ENCODE data around the gene ASTL. TPM values are rescaled to one million over a fixed set of nuclear protein-coding genes. Genes with fewer than 3 reads are reported as not detected.

The ASTL gene
- total RNA-seq, 1 experiment from 2014 or later = 0.79 TPM

- H3K9me3 Mint-ChIP-seq = no peaks in the 10 kb centered on the region
- TF ChIP-seq CREM (CRISPR knock-in tag; IDR thresholded peaks at IDR 0.05) = no peak
- TF ChIP-seq SOX15 (CRISPR knock-in tag; IDR thresholded peaks at IDR 0.05) = no peak
- TF ChIP-seq ZBTB43 (CRISPR knock-in tag; IDR thresholded peaks at IDR 0.05) = no peak
- TF ChIP-seq, protein P1, sequence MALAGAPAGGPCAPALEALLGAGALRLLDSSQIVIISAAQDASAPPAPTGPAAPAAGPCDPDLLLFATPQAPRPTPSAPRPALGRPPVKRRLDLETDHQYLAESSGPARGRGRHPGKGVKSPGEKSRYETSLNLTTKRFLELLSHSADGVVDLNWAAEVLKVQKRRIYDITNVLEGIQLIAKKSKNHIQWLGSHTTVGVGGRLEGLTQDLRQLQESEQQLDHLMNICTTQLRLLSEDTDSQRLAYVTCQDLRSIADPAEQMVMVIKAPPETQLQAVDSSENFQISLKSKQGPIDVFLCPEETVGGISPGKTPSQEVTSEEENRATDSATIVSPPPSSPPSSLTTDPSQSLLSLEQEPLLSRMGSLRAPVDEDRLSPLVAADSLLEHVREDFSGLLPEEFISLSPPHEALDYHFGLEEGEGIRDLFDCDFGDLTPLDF (CRISPR knock-in tag; IDR thresholded peaks at IDR 0.05) = no peak
- TF ChIP-seq PRRX2 (CRISPR knock-in tag; IDR thresholded peaks at IDR 0.05) = no peak
- H3K27me3 Mint-ChIP-seq (ENCODE audit: low read depth) = peaks cover 4% of the 10 kb centered on the region; the same call in 1 of the 2 replicates
- ChIA-PET POLR2A (no interaction called here), CTCF (no interaction called here)
- H3K36me3 Mint-ChIP-seq = no peaks in the 10 kb centered on the region
- no peak overlapping the region for H3K27ac Mint-ChIP-seq
- no peak overlapping the region for H3K4me3 Mint-ChIP-seq
- DNase-seq (ENCODE audit: low spot score) (no peak), ATAC-seq (no peak)
- peaks cover 19% of the 10 kb centered on the region for H3K4me1 Mint-ChIP-seq
Measured at GRCh38 chr2:96097441-96097840, 40.9 kb downstream of the ASTL start.

DNA sequence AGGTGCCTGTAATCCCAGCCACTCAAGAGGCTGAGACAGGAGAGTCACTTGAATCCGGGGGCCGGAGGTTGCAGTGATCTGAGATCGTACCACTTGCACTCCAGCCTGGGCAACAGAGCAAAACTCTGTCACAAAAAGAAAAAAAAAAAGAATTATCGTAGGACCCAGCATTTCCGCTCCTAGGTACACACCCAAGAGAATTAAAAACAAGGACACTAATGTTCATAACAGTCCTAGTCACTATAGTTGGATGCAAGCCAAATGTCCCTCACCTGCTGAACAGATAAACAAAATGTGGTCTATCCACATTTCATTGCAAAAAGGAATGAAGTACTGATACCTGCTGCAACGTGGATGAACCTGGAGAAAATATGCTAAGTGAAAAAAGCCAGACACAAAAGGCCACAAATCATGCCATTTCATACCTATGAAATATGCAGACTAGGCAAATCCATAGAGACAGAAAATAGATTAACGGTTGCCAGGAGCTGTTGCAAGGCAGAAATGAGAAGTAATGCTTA is 43.1 kb downstream of the ASTL start:
- ChIA-PET POLR2A (no interaction called here), CTCF (no interaction called here)
- TF ChIP-seq FOXP4 (CRISPR knock-in tag; IDR thresholded peaks at IDR 0.05) (no peak), TEAD4 (CRISPR knock-in tag; IDR thresholded peaks at IDR 0.05) (no peak), ERG (CRISPR knock-in tag; IDR thresholded peaks at IDR 0.05) (no peak), NFATC4 (CRISPR knock-in tag; IDR thresholded peaks at IDR 0.05) (no peak), GRHL2 (CRISPR knock-in tag; IDR thresholded peaks at IDR 0.05; ENCODE audit: insufficient replicate concordance, severe bottlenecking) (no peak), MAX (CRISPR knock-in tag; IDR thresholded peaks at IDR 0.05) (no peak)
- TF ChIP-seq, protein P2, sequence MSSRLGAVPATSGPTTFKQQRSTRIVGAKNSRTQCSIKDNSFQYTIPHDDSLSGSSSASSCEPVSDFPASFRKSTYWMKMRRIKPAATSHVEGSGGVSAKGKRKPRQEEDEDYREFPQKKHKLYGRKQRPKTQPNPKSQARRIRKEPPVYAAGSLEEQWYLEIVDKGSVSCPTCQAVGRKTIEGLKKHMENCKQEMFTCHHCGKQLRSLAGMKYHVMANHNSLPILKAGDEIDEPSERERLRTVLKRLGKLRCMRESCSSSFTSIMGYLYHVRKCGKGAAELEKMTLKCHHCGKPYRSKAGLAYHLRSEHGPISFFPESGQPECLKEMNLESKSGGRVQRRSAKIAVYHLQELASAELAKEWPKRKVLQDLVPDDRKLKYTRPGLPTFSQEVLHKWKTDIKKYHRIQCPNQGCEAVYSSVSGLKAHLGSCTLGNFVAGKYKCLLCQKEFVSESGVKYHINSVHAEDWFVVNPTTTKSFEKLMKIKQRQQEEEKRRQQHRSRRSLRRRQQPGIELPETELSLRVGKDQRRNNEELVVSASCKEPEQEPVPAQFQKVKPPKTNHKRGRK (CRISPR knock-in tag; IDR thresholded peaks at IDR 0.05; ENCODE audit: borderline replicate concordance) = no peak
- Mint-ChIP-seq H3K27me3 (ENCODE audit: low read depth) (peaks cover 4% of the 10 kb centered on the region; the same call in 1 of the 2 replicates), H3K9me3 (no peaks in the 10 kb centered on the region), H3K27ac (no peak overlapping the region), H3K4me1 (peaks cover 31% of the 10 kb centered on the region), H3K36me3 (no peaks in the 10 kb centered on the region), H3K4me3 (no peak overlapping the region)
- ATAC-seq = no peak
- no peak for DNase-seq (ENCODE audit: low spot score)

DNA sequence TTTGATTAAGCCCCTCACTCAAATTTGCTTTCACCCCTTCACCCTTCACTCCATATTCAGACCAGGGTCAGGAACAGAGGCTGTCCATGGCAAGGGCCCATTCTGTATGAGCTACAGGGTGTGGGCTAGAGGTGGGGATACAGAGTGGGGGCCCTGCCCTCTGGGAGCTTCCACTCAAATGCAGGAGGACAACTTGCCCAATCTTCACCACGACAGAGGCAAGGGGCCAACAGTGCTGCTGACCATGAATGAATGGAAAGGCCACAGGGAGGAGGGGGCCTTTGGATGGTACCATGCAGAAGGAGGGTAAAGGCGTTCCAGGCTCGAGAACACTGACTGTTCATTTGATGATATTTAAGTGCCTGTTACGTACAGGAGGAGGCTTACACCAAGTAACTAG is 44.8 kb downstream of the ASTL start:
- Mint-ChIP-seq H3K4me3 (no peak overlapping the region), H3K9me3 (no peaks in the 10 kb centered on the region), H3K36me3 (no peaks in the 10 kb centered on the region), H3K4me1 (peaks cover 25% of the 10 kb centered on the region), H3K27me3 (ENCODE audit: low read depth) (peaks cover 4% of the 10 kb centered on the region; the same call in 1 of the 2 replicates), H3K27ac (no peak overlapping the region)
- ChIA-PET CTCF (interaction anchor here (0.8 kb wide), 1 partner anchor 15 kb away, joined by 3 read pairs; no protein-coding TSS in a partner anchor), POLR2A (interaction anchor here (1.4 kb wide), 1 partner anchor 15 kb away, joined by 3 read pairs; no protein-coding TSS in a partner anchor)
- ATAC-seq = no peak
- DNase-seq (ENCODE audit: low spot score) = no peak
- TF ChIP-seq ZNF423 (CRISPR knock-in tag; IDR thresholded peaks at IDR 0.05) (no peak), RELA (CRISPR knock-in tag; IDR thresholded peaks at IDR 0.05; ENCODE audit: borderline replicate concordance) (no peak), ZNF232 (CRISPR knock-in tag; IDR thresholded peaks at IDR 0.05) (no peak), ELF4 (CRISPR knock-in tag; IDR thresholded peaks at IDR 0.05; ENCODE audit: low read depth) (no peak), MYBL2 (CRISPR knock-in tag; IDR thresholded peaks at IDR 0.05) (no peak), ZNF317 (CRISPR knock-in tag; IDR thresholded peaks at IDR 0.05; ENCODE audit: borderline replicate concordance, low read depth) (no peak), FOXP1 (CRISPR knock-in tag; IDR thresholded peaks at IDR 0.05; ENCODE audit: borderline replicate concordance) (no peak)
- TF ChIP-seq, protein P3, sequence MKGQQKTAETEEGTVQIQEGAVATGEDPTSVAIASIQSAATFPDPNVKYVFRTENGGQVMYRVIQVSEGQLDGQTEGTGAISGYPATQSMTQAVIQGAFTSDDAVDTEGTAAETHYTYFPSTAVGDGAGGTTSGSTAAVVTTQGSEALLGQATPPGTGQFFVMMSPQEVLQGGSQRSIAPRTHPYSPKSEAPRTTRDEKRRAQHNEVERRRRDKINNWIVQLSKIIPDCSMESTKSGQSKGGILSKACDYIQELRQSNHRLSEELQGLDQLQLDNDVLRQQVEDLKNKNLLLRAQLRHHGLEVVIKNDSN (CRISPR knock-in tag; IDR thresholded peaks at IDR 0.05) = no peak
- TF ChIP-seq, protein P4, sequence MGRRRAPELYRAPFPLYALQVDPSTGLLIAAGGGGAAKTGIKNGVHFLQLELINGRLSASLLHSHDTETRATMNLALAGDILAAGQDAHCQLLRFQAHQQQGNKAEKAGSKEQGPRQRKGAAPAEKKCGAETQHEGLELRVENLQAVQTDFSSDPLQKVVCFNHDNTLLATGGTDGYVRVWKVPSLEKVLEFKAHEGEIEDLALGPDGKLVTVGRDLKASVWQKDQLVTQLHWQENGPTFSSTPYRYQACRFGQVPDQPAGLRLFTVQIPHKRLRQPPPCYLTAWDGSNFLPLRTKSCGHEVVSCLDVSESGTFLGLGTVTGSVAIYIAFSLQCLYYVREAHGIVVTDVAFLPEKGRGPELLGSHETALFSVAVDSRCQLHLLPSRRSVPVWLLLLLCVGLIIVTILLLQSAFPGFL (CRISPR knock-in tag; IDR thresholded peaks at IDR 0.05; ENCODE audit: borderline replicate concordance) = no peak
